T-cell (primary cell): ENCODE results near the gene PTGES2. TPM values are rescaled to one million over a fixed set of nuclear protein-coding genes. Genes with fewer than 3 reads are reported as not detected.

Experiments
- ATAC-seq, 4 experiments: fragments of 200-7000 bp in 3 of 4; fragments of 150-1000 bp in 1 of 4; cut with Tn5 transposase; replicated peaks in 1 of 4; 1 replicate in 3 of 4; 2 replicates in 1 of 4; pipeline ENCODE4 v1.10.0; 2021; ENCODE audit warnings: moderate library complexity in 3 of 4, mild to moderate bottlenecking in 2 of 4, moderate number of reproducible peaks in 1 of 4
- CTCF ChIA-PET, 2 donors: fragments of 300-600 bp; sonication (Branson Sonifier 250); formaldehyde crosslinking; loops; one replicate each; lab custom pipeline; 2022; ENCODE audit warnings: antibody characterized with exemption in 2 of 2; lab: Charles Lee
- POLR2A ChIA-PET, 2 donors: fragments of 300-600 bp; sonication (Branson Sonifier 250); formaldehyde crosslinking; loops; one replicate each; lab custom pipeline; 2022; ENCODE audit warnings: antibody characterized with exemption in 2 of 2; lab: Charles Lee
- DNase-seq, 35 experiments: peaks; one replicate each; pipeline versions ENCODE4 v3.0.0 to v3.0.0-alpha.2; 2013 to 2023
- H3K27ac ChIP-seq: one replicate; pipeline ENCODE4 v1.5.1; 2013; ENCODE audit warnings: low read length
- H3K27me3 ChIP-seq, 2 experiments: replicated peaks in 1 of 2; 1 replicate in 1 of 2; 2 replicates in 1 of 2; pipeline versions ENCODE4 v1.6.1 to v1.7.0; 2013; ENCODE audit warnings: low read length in 1 of 2, mixed read lengths in 1 of 2; ENCODE audit not compliant: control insufficient read depth in 2 of 2, insufficient read depth in 2 of 2; ENCODE audit errors: extremely low read depth in 1 of 2
- H3K36me3 ChIP-seq, 2 donors: 1 replicate in 1 of 2; 2 replicates in 1 of 2; pipeline versions ENCODE4 v1.6.1 to v1.7.0; 2013; ENCODE audit warnings: low read length in 1 of 2; ENCODE audit not compliant: control insufficient read depth in 2 of 2, insufficient read depth in 1 of 2; ENCODE audit errors: extremely low read depth in 1 of 2
- H3K4me1 ChIP-seq, 2 experiments: 1 replicate in 1 of 2; 2 replicates in 1 of 2; pipeline versions ENCODE4 v1.6.1 to v1.7.0; 2013; ENCODE audit warnings: low read length in 2 of 2, mixed read lengths in 1 of 2; ENCODE audit not compliant: insufficient read depth in 2 of 2, control insufficient read depth in 1 of 2; ENCODE audit errors: extremely low read depth in 1 of 2
- H3K4me3 ChIP-seq, 2 donors: 1 replicate in 1 of 2; 2 replicates in 1 of 2; pipeline versions ENCODE4 v1.5.1 to v1.7.0; 2013; ENCODE audit warnings: mild to moderate bottlenecking in 2 of 2, low read length in 1 of 2, moderate library complexity in 1 of 2; ENCODE audit not compliant: control insufficient read depth in 1 of 2; ENCODE audit errors: extremely low read depth in 1 of 2
- H3K9me3 ChIP-seq: 2 replicates; pipeline ENCODE4 v1.7.0; 2013
- H3K27ac Mint-ChIP-seq, 2 donors: one replicate each; pipeline ENCODE4 v1.8.0; 2020 to 2021; ENCODE audit warnings: mild to moderate bottlenecking in 2 of 2, mixed read lengths in 2 of 2
- H3K27me3 Mint-ChIP-seq, 2 donors: one replicate each; pipeline ENCODE4 v1.8.0; 2021 to 2022; ENCODE audit warnings: mixed read lengths in 2 of 2
- H3K36me3 Mint-ChIP-seq: one replicate; pipeline ENCODE4 v1.8.0; 2021; ENCODE audit warnings: mixed read lengths
- H3K4me1 Mint-ChIP-seq, 3 donors: one replicate each; pipeline ENCODE4 v1.8.0; 2020 to 2022; ENCODE audit warnings: mixed read lengths in 3 of 3, mild to moderate bottlenecking in 1 of 3
- H3K4me3 Mint-ChIP-seq, 3 donors: one replicate each; pipeline ENCODE4 v1.8.0; 2020 to 2022; ENCODE audit warnings: mild to moderate bottlenecking in 3 of 3, mixed read lengths in 3 of 3, moderate library complexity in 3 of 3
- H3K9me3 Mint-ChIP-seq, 3 donors: one replicate each; pipeline ENCODE4 v1.8.0; 2020 to 2022; ENCODE audit warnings: mixed read lengths in 3 of 3
- WGBS: methylation state at CpG from one replicate; pipeline ENCODE4 v1.1.5; 2013; ENCODE audit warnings: missing lambda C conversion rate; ENCODE audit not compliant: insufficient coverage; 5-methylcytosine and 5-hydroxymethylcytosine counted together
- total RNA-seq, 35 experiments: library from RNA in 6 of 35; stranded (reverse) in 6 of 35; fragments of 120-200 nt in 1 of 35; gene quantifications; one replicate each; pipeline versions ENCODE4 v1.2.1 to v1.2.4 and lab custom pipeline; 2013 to 2026

Gene PTGES2
- total RNA-seq (10 to 100 TPM; 60.2 to 91.7 (median 79.2) TPM), total RNA-seq (lab: John Stamatoyannopoulos, UW) (32.4 to 79.1 (median 45.0) reads per million in 29 experiments)
- total RNA-seq (2013) = 30.9 TPM

- peaks cover 3% of the 10 kb centered on the region for H3K36me3 Mint-ChIP-seq
- H3K9me3 Mint-ChIP-seq = no peaks in the 10 kb centered on the region
- peak; percentile 61 to 89 (median 74) for DNase-seq
- H3K27me3 Mint-ChIP-seq = peaks cover 0 to under 1% of the 10 kb centered on the region in 2 donors
- CTCF ChIA-PET = interaction anchor here in 1 of 2 donors (2.4 kb wide), 1 partner anchor 32 kb away, joined by 8 read pairs; the partner anchor contains the start of gene BBLN
- peaks cover 33 to 41% (median 38%) of the 10 kb centered on the region in 3 donors for H3K4me1 Mint-ChIP-seq
- H3K27ac Mint-ChIP-seq = peak within 1 kb of the TSS; percentile 98 to 100
- Histone ChIP-seq H3K4me1 (peaks cover 11 to 41% of the 10 kb centered on the region in 2 experiments), H3K36me3 (peaks cover 8 to 16% of the 10 kb centered on the region in 2 donors), H3K27me3 (peaks cover 0 to 15% of the 10 kb centered on the region in 2 experiments), H3K27ac (peak within 1 kb of the TSS; percentile 82), H3K9me3 (no peaks in the 10 kb centered on the region), H3K4me3 (peak within 1 kb of the TSS; percentile 82 to 96)
- WGBS = under 1% methylated on average over 56 of the region's 56 CpGs
- POLR2A ChIA-PET = no interaction called here
- ATAC-seq = peak; percentile 72 to 77 (median 74)
- peak within 1 kb of the TSS; percentile 95 to 96 (median 96) for H3K4me3 Mint-ChIP-seq
These were observed at the start of gene PTGES2 for GRCh38 chr9:128127568-128127989. Gene PTGES2, minus strand, starts transcription at chr9:128127729. Its CDS starts 12 bp downstream, at chr9:128127717.

DNA sequence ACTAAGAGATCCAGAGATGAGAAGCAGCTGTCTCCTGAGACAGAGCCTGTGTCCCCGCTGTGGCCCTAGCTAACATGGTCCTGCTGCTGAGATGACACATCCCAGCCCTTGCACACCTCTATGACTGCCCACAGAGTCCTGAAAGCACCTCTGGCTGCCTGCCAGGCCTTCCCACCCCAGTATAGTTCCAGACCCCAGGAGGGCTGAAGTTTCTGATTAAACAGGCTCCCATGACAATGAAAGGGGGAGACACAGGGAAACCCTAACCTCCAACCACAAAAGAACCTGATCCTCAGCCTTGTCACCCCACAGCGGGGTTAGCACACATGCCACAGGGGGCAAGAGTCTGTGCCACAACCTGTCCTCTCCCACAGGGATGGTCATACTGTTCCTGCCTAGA lies 48.2 kb upstream of the PTGES2 start:
- Mint-ChIP-seq H3K27ac (no peak overlapping the region), H3K36me3 (peaks cover 38% of the 10 kb centered on the region), H3K9me3 (no peaks in the 10 kb centered on the region), H3K4me1 (no peaks in the 10 kb centered on the region), H3K4me3 (no peak overlapping the region), H3K27me3 (no peaks in the 10 kb centered on the region)
- no peaks in the 10 kb centered on the region for H3K4me1 ChIP-seq
- POLR2A ChIA-PET = no interaction called here
- no peak overlapping the region for H3K4me3 ChIP-seq
- H3K27me3 ChIP-seq = no peaks in the 10 kb centered on the region
- H3K36me3 ChIP-seq = peaks cover 17 to 62% of the 10 kb centered on the region in 2 donors
- H3K27ac ChIP-seq = no peak overlapping the region
- CTCF ChIA-PET = no interaction called here
- no peaks in the 10 kb centered on the region for H3K9me3 ChIP-seq
- DNase-seq (no peak), ATAC-seq (no peak)
- WGBS = 100% methylated on average over 1 of the region's 2 CpGs

DNA sequence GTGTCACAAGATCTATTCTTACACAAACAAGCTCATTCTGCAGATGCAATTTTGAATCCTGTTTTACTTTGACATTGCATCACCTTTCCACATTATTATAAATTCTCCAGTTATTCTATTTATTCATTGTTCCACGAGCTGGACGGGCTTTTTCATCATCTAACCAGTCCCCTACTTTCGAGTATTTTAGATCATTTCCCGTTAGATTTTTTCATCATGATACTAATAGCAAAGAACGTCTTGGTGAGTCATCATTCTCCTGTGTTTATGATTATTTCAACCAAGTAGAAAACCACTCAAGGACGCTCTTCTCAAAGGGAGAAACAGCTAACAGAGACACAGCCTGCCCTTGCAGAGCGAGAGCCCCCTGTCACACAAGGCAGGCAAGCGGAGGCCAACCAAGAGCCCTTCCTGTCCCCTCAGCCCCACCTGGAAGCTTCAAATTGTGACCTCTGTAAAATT lies 47.6 kb upstream of the PTGES2 start:
- Histone ChIP-seq H3K27ac (no peak overlapping the region), H3K36me3 (peaks cover 17 to 58% of the 10 kb centered on the region in 2 donors), H3K4me3 (no peak overlapping the region), H3K4me1 (no peaks in the 10 kb centered on the region), H3K27me3 (no peaks in the 10 kb centered on the region), H3K9me3 (no peaks in the 10 kb centered on the region)
- ATAC-seq = no peak
- WGBS = no CpG with 5 or more reads among the region's 8 CpGs
- ChIA-PET POLR2A (no interaction called here), CTCF (no interaction called here)
- Mint-ChIP-seq H3K27me3 (no peaks in the 10 kb centered on the region), H3K36me3 (peaks cover 38% of the 10 kb centered on the region), H3K27ac (no peak overlapping the region), H3K4me3 (no peak overlapping the region), H3K4me1 (no peaks in the 10 kb centered on the region), H3K9me3 (no peaks in the 10 kb centered on the region)
- no peak for DNase-seq

DNA sequence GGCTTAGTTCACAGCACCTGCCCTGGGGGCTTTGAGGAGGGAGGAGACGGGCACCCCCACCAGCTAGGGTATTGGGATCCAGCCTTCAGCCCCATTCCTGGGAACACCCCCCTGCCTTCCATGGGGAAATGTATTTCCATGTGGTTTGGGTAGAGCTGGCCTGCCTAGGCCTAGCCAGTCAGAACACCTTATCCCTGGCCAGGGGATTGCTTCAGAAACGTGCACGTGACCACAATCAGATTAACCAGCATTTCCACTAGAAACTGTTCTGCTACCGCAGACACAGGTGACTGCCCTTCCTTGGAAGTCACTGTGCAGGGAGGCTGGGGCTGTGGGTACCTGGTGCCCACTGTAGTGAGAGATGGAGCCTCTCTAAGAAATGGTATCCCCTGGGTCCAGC lies 46.5 kb upstream of the PTGES2 start:
- H3K27me3 Mint-ChIP-seq = no peaks in the 10 kb centered on the region
- no peak overlapping the region for H3K27ac Mint-ChIP-seq
- DNase-seq (no peak), ATAC-seq (no peak)
- H3K36me3 ChIP-seq = peaks cover 21 to 60% of the 10 kb centered on the region in 2 donors
- H3K36me3 Mint-ChIP-seq = peaks cover 37% of the 10 kb centered on the region
- H3K4me1 Mint-ChIP-seq = no peaks in the 10 kb centered on the region
- no peaks in the 10 kb centered on the region for H3K4me1 ChIP-seq
- POLR2A ChIA-PET = no interaction called here
- no peaks in the 10 kb centered on the region for H3K9me3 ChIP-seq
- H3K27me3 ChIP-seq = no peaks in the 10 kb centered on the region
- H3K27ac ChIP-seq = no peak overlapping the region
- no peak overlapping the region for H3K4me3 Mint-ChIP-seq
- H3K4me3 ChIP-seq = no peak overlapping the region
- CTCF ChIA-PET = no interaction called here
- no CpG with 5 or more reads among the region's 4 CpGs for WGBS
- H3K9me3 Mint-ChIP-seq = no peaks in the 10 kb centered on the region

GRCh38 chr9:128169925-128170324 lies 42.4 kb upstream of the PTGES2 start:
- no peak overlapping the region for H3K4me3 Mint-ChIP-seq
- DNase-seq = no peak
- POLR2A ChIA-PET = interaction anchor here in 1 of 2 donors (0.6 kb wide), 1 partner anchor 811 kb away, joined by 3 read pairs; no protein-coding TSS in a partner anchor

GRCh38 chr9:128169492-128169891 lies 42.0 kb upstream of the PTGES2 start:
- Mint-ChIP-seq H3K4me3 (no peak overlapping the region), H3K27ac (peak overlapping the region; percentile 11 to 57)
- CTCF ChIA-PET = no interaction called here

More at GRCh38 chr9:128169925-128170324, 42.4 kb upstream of the PTGES2 start:
- CTCF ChIA-PET = no interaction called here
- Histone ChIP-seq H3K9me3 (no peaks in the 10 kb centered on the region), H3K4me1 (no peaks in the 10 kb centered on the region), H3K36me3 (peaks cover 24 to 54% of the 10 kb centered on the region in 2 donors), H3K27ac (no peak overlapping the region), H3K27me3 (no peaks in the 10 kb centered on the region), H3K4me3 (no peak overlapping the region)
- Mint-ChIP-seq H3K27me3 (no peaks in the 10 kb centered on the region), H3K4me1 (no peaks in the 10 kb centered on the region), H3K27ac (no peak overlapping the region), H3K9me3 (no peaks in the 10 kb centered on the region), H3K36me3 (peaks cover 35% of the 10 kb centered on the region)
- WGBS = 95% methylated on average over 6 of the region's 8 CpGs
- ATAC-seq = no peak

More at GRCh38 chr9:128169492-128169891, 42.0 kb upstream of the PTGES2 start:
- POLR2A ChIA-PET = interaction anchor here in 1 of 2 donors (0.6 kb wide), 1 partner anchor 811 kb away, joined by 3 read pairs; no protein-coding TSS in a partner anchor
- Mint-ChIP-seq H3K36me3 (peaks cover 33% of the 10 kb centered on the region), H3K9me3 (no peaks in the 10 kb centered on the region), H3K4me1 (no peaks in the 10 kb centered on the region), H3K27me3 (no peaks in the 10 kb centered on the region)
- H3K4me3 ChIP-seq = no peak overlapping the region
- H3K27ac ChIP-seq = no peak overlapping the region
- H3K4me1 ChIP-seq = no peaks in the 10 kb centered on the region
- H3K9me3 ChIP-seq = no peaks in the 10 kb centered on the region
- DNase-seq = no peak
- no peaks in the 10 kb centered on the region for H3K27me3 ChIP-seq
- 89% methylated on average over 7 of the region's 8 CpGs for WGBS
- peaks cover 27 to 55% of the 10 kb centered on the region in 2 donors for H3K36me3 ChIP-seq
- ATAC-seq = no peak
